ENCODE data around the gene KAZN. TPM values are rescaled to one million over a fixed set of nuclear protein-coding genes. Genes with fewer than 3 reads are reported as not detected.

The KAZN gene
- total RNA-seq, 1 experiment from 2014 or later: 15.6 TPM

- no peaks in the 10 kb centered on the region for H3K27me3 ChIP-seq (ENCODE audit: insufficient read depth, low read depth)
- BruUV-seq (replicated peaks): no TSS peak
- no peak overlapping the region for H3K4me2 ChIP-seq
- TF ChIP-seq, protein P1, sequence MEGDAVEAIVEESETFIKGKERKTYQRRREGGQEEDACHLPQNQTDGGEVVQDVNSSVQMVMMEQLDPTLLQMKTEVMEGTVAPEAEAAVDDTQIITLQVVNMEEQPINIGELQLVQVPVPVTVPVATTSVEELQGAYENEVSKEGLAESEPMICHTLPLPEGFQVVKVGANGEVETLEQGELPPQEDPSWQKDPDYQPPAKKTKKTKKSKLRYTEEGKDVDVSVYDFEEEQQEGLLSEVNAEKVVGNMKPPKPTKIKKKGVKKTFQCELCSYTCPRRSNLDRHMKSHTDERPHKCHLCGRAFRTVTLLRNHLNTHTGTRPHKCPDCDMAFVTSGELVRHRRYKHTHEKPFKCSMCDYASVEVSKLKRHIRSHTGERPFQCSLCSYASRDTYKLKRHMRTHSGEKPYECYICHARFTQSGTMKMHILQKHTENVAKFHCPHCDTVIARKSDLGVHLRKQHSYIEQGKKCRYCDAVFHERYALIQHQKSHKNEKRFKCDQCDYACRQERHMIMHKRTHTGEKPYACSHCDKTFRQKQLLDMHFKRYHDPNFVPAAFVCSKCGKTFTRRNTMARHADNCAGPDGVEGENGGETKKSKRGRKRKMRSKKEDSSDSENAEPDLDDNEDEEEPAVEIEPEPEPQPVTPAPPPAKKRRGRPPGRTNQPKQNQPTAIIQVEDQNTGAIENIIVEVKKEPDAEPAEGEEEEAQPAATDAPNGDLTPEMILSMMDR (conservative IDR thresholded peaks at IDR 0.05): no peak
- TF ChIP-seq EZH2 (IDR thresholded peaks at IDR 0.05; ENCODE audit: low read depth): no peak
- H4K20me1 ChIP-seq (ENCODE audit: insufficient read depth): no peaks in the 10 kb centered on the region
- H3K4me3 ChIP-seq: no peak overlapping the region
- H3K36me3 ChIP-seq (ENCODE audit: low read depth): no peaks in the 10 kb centered on the region
- ChIA-PET POLR2A (ENCODE audit: unreplicated experiment) (no interaction called here), CTCF (no interaction called here)
- no peak overlapping the region for H3K27ac ChIP-seq
- no peak for DNase-seq
- H3K9me3 ChIP-seq (ENCODE audit: insufficient read depth, low read depth): no peaks in the 10 kb centered on the region
- no peaks in the 10 kb centered on the region for H3F3A ChIP-seq (ENCODE audit: insufficient read depth, low read depth)
- H3K4me1 ChIP-seq (replicated peaks; ENCODE audit: insufficient read depth): no peaks in the 10 kb centered on the region
- H2AFZ ChIP-seq: no peak overlapping the region
- no peaks in the 10 kb centered on the region for H3K79me2 ChIP-seq (ENCODE audit: low read depth)
- intact Hi-C loops (cut with micrococcal nuclease; ENCODE audit: unreplicated experiment): no loop called here
- no peaks in the 10 kb centered on the region for H3K9me2 ChIP-seq (ENCODE audit: insufficient read depth)
These were observed 297.2 kb downstream of the KAZN start for GRCh38 chr1:14895727-14896126.

DNA sequence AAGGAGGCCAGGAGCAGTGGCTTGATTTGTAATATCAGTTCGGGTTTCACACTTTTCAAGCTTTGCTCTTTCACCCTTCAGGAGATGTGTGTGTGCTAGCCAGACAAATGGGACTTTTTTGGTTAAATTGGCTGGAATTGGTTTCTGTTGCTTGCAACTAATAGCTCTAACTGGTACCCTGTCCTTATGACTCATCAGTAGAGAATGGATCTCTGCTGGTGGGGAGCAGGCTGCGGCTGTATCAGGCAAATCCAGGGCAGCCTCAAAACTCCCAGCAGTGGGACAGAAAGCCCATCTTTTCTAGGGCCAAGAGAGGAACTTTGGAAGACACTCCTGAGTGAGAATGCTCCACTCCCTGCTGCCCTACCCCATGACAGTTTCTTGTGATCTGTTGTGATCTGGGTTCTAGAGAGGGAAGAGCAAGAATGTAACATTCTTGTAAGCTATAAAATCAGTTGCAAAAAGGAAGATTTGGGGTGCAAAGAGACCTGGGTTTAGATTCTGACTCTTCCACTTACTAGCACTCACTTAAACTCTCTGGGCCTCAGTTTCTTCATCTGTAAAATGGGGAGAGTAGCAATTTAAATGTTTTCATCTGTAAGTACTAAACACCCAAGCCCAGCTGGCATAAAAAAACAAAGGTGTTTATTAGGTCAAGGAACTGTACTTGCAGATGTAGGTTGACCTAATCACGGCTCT is 298.0 kb downstream of the KAZN start:
- H3K9me3 ChIP-seq (ENCODE audit: insufficient read depth, low read depth): no peaks in the 10 kb centered on the region
- no peak overlapping the region for H2AFZ ChIP-seq
- intact Hi-C loops (cut with micrococcal nuclease; ENCODE audit: unreplicated experiment): no loop called here
- no peak overlapping the region for H3K27ac ChIP-seq
- H3K79me2 ChIP-seq (ENCODE audit: low read depth): no peaks in the 10 kb centered on the region
- ChIA-PET CTCF (no interaction called here), POLR2A (ENCODE audit: unreplicated experiment) (interaction anchor here (0.6 kb wide), 1 partner anchor 15 kb away, joined by 6 read pairs; no protein-coding TSS in a partner anchor)
- H4K20me1 ChIP-seq (ENCODE audit: insufficient read depth): no peaks in the 10 kb centered on the region
- no TSS peak for BruUV-seq (replicated peaks)
- no peaks in the 10 kb centered on the region for H3F3A ChIP-seq (ENCODE audit: insufficient read depth, low read depth)
- no peak overlapping the region for H3K4me2 ChIP-seq
- TF ChIP-seq EZH2 (IDR thresholded peaks at IDR 0.05; ENCODE audit: low read depth): no peak
- TF ChIP-seq, protein P1 (conservative IDR thresholded peaks at IDR 0.05): no peak
- no peak overlapping the region for H3K4me3 ChIP-seq
- DNase-seq: no peak
- no peaks in the 10 kb centered on the region for H3K4me1 ChIP-seq (replicated peaks; ENCODE audit: insufficient read depth)
- H3K36me3 ChIP-seq (ENCODE audit: low read depth): no peaks in the 10 kb centered on the region
- H3K9me2 ChIP-seq (ENCODE audit: insufficient read depth): no peaks in the 10 kb centered on the region
- no peaks in the 10 kb centered on the region for H3K27me3 ChIP-seq (ENCODE audit: insufficient read depth, low read depth)

GRCh38 chr1:14897080-14897449 is 298.6 kb downstream of the KAZN start:
- Histone ChIP-seq H3K79me2 (ENCODE audit: low read depth) (no peaks in the 10 kb centered on the region), H3K9me3 (ENCODE audit: insufficient read depth, low read depth) (no peaks in the 10 kb centered on the region), H3K27me3 (ENCODE audit: insufficient read depth, low read depth) (no peaks in the 10 kb centered on the region), H3K4me2 (no peak overlapping the region), H3K36me3 (ENCODE audit: low read depth) (no peaks in the 10 kb centered on the region), H2AFZ (no peak overlapping the region), H3F3A (ENCODE audit: insufficient read depth, low read depth) (no peaks in the 10 kb centered on the region), H3K9me2 (ENCODE audit: insufficient read depth) (no peaks in the 10 kb centered on the region), H3K4me1 (replicated peaks; ENCODE audit: insufficient read depth) (no peaks in the 10 kb centered on the region), H3K27ac (no peak overlapping the region), H3K4me3 (no peak overlapping the region), H4K20me1 (ENCODE audit: insufficient read depth) (no peaks in the 10 kb centered on the region)
- POLR2A ChIA-PET (ENCODE audit: unreplicated experiment): interaction anchor here (0.6 kb wide), 1 partner anchor 15 kb away, joined by 6 read pairs; no protein-coding TSS in a partner anchor
- intact Hi-C loops (cut with micrococcal nuclease; ENCODE audit: unreplicated experiment): no loop called here
- BruUV-seq (replicated peaks): no TSS peak
- TF ChIP-seq EZH2 (IDR thresholded peaks at IDR 0.05; ENCODE audit: low read depth): no peak
- TF ChIP-seq, protein P1 (conservative IDR thresholded peaks at IDR 0.05): no peak
- DNase-seq: no peak
- CTCF ChIA-PET: no interaction called here
